HCT116 (cell line): ENCODE measurements around the gene INPP5K.

Source experiments
- EGR1 ChIP-seq: IDR thresholded peaks from 2 replicates; pipeline ENCODE4 v1.6.1; 2012; ENCODE audit warnings: low read depth
- RAD21 ChIP-seq: IDR thresholded peaks from 2 replicates; pipeline ENCODE4 v1.6.1; 2012; ENCODE audit warnings: low read depth, mild to moderate bottlenecking
- SRF ChIP-seq: IDR thresholded peaks from 2 replicates; pipeline ENCODE4 v1.6.1; 2012; ENCODE audit warnings: low read depth
- TF ChIP-seq, protein P1 (sequence below), 3 experiments: fragments of 200-600 bp in 1 of 3; sonication (generic) in 1 of 3; IDR thresholded peaks in 2 of 3; conservative IDR thresholded peaks in 1 of 3; 2 replicates each; pipeline ENCODE4 v1.5.1; 2012 to 2017; ENCODE audit warnings: low read depth in 2 of 3, low read length in 2 of 3, antibody characterized with exemption in 1 of 3, borderline replicate concordance in 1 of 3, control low read depth in 1 of 3, mild to moderate bottlenecking in 1 of 3, mixed read lengths in 1 of 3, mixed run types in 1 of 3, moderate library complexity in 1 of 3; ENCODE audit not compliant: insufficient read depth in 1 of 3
- TF ChIP-seq, protein P2 (sequence below): IDR thresholded peaks from 2 replicates; pipeline ENCODE4 v1.6.1; 2012; ENCODE audit warnings: low read depth
- TF ChIP-seq, protein P3 (sequence below): IDR thresholded peaks from 2 replicates; pipeline ENCODE4 v1.6.1; 2012

DNA sequence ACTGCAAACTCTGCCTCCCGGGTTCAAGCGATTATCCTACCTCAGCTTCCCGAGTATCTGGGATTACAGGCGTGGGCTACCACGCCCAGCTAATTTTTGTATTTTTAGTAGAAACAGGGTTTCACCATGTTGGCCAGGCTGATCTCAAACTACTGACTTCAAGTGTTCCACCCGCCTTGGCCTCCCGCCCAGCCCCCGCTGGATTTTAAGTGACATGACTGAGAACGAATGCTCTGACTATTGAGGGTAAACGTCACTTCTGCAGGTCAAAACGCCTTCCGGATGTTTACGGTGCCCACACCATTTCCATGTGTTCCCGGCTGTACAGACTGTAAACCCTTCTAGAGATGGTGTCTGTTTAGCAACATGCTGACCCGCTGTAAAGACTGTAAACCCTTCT, 23.4 kb upstream of the INPP5K start:
- TF ChIP-seq, protein P1, sequence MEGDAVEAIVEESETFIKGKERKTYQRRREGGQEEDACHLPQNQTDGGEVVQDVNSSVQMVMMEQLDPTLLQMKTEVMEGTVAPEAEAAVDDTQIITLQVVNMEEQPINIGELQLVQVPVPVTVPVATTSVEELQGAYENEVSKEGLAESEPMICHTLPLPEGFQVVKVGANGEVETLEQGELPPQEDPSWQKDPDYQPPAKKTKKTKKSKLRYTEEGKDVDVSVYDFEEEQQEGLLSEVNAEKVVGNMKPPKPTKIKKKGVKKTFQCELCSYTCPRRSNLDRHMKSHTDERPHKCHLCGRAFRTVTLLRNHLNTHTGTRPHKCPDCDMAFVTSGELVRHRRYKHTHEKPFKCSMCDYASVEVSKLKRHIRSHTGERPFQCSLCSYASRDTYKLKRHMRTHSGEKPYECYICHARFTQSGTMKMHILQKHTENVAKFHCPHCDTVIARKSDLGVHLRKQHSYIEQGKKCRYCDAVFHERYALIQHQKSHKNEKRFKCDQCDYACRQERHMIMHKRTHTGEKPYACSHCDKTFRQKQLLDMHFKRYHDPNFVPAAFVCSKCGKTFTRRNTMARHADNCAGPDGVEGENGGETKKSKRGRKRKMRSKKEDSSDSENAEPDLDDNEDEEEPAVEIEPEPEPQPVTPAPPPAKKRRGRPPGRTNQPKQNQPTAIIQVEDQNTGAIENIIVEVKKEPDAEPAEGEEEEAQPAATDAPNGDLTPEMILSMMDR (IDR thresholded peaks at IDR 0.05 in 2 of 3, conservative IDR thresholded peaks at IDR 0.05 in 1 of 3; ENCODE audit: borderline replicate concordance in 1 of 3, insufficient read depth in 1 of 3, low read depth in 2 of 3, low read length in 2 of 3), result no peak
- TF ChIP-seq RAD21 (no peak), SRF (no peak), EGR1 (no peak)
- TF ChIP-seq, protein P2, sequence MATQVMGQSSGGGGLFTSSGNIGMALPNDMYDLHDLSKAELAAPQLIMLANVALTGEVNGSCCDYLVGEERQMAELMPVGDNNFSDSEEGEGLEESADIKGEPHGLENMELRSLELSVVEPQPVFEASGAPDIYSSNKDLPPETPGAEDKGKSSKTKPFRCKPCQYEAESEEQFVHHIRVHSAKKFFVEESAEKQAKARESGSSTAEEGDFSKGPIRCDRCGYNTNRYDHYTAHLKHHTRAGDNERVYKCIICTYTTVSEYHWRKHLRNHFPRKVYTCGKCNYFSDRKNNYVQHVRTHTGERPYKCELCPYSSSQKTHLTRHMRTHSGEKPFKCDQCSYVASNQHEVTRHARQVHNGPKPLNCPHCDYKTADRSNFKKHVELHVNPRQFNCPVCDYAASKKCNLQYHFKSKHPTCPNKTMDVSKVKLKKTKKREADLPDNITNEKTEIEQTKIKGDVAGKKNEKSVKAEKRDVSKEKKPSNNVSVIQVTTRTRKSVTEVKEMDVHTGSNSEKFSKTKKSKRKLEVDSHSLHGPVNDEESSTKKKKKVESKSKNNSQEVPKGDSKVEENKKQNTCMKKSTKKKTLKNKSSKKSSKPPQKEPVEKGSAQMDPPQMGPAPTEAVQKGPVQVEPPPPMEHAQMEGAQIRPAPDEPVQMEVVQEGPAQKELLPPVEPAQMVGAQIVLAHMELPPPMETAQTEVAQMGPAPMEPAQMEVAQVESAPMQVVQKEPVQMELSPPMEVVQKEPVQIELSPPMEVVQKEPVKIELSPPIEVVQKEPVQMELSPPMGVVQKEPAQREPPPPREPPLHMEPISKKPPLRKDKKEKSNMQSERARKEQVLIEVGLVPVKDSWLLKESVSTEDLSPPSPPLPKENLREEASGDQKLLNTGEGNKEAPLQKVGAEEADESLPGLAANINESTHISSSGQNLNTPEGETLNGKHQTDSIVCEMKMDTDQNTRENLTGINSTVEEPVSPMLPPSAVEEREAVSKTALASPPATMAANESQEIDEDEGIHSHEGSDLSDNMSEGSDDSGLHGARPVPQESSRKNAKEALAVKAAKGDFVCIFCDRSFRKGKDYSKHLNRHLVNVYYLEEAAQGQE, result no peak
- TF ChIP-seq, protein P3, sequence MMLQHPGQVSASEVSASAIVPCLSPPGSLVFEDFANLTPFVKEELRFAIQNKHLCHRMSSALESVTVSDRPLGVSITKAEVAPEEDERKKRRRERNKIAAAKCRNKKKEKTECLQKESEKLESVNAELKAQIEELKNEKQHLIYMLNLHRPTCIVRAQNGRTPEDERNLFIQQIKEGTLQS, result no peak
